Amniotic stem cell (primary cell): ENCODE data around the gene TCN2.
"Not testable (repeated sequence)": the region's sequence is repeated elsewhere in the genome, so short reads cannot be mapped to it uniquely, and the experiment has no call there.

ENCODE experiments used
- DNase-seq: peaks from one replicate; lab custom pipeline; 2025; lab: John Stamatoyannopoulos, UW

Gene TCN2

DNA sequence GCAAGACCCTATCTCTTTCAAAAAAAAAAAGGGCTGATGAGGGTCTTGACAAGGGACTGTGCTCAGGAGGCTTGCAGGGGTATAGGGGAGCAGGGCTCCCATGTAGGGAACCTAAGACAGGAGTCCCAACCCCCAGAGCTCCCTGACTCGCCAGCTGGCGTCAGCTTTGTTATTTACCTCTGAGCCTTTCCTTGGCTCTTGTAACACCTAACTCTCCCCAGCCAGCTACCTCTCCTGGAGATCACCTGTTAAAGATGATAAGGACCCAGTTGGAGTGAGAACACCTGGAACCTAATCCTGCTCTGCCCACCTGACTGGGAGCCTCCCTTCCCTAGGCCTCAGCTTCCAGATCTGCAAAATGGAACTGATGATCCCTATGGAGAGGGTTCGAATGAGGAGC lies 41.9 kb downstream of the TCN2 start:
- DNase-seq: no peak

DNA sequence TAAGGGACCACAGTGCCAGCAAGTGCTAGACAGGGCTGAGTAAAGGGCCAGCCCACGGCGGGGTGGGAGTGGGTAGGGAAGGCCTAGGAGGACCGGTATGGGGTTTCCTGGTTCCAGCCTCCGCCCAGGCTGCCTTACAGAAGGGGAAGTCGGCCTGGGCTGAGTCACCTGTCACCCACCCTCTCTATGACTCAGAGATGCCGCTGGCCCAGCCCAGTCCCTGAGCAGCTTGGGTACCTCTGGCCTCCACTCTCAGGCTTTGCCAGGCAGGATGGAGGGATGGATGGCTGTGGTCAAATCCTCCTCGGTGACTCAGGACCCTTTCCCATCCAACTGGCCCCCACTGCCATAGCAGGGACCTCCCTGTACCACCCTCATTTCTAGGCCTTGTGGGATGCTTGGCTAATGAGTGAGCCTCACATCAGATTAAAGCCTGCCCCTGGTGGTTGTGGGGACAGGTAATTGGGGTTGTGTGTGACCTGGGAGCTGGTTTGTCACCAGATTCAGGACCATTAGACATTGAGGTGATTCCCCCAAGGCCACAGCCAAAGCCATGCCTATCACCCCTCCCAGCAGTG lies 42.5 kb downstream of the TCN2 start:
- peak; percentile 70 for DNase-seq

DNA sequence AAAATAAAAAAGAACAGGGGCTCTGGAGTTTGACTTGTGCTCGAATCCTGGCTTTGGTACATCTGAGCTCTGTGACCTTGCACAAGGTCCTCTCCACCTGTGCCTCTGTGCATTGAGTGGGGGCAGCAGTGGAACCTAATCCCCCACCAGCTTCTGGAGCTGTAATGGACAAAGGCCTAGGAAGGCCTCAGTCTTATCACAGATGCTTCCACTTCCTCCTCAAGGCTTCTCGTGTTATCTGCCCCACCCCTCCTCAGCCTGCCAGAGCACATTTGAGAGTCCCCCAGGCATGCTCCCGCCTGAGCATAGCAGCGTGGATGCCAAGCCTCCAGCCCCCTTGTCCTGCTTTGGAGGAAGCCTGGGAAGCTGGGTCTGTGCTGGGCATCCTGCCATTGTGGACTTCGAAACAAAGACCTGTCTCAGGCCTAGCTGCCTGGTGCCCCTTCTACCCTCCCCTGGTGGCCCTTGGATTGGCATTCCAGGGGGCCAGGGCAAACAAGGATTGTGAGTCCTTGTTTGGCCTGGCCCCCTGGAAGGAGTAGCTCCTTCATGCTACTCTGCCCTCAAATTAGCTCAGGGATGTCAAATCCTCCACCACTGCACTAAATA lies 43.6 kb downstream of the TCN2 start:
- DNase-seq: no peak

DNA sequence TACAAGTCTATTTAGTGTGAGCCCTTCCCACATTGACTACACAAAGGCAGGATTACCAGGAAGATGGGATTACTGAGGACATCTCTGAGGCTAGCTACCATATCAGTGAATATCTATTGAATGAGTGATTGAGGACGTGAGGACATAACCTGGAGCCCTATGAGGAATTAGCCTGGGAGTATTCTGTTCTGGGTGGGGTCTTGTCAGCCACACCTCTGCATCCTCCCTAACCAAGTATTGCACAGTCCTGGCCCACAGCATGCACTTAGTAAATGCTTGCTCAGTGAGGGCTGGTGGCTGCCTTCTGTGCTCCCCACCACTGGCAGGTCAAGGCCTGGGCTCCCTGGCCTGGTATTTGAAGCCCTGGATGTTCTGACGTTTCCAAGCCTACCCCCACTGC lies 45.9 kb downstream of the TCN2 start:
- DNase-seq: no peak

DNA sequence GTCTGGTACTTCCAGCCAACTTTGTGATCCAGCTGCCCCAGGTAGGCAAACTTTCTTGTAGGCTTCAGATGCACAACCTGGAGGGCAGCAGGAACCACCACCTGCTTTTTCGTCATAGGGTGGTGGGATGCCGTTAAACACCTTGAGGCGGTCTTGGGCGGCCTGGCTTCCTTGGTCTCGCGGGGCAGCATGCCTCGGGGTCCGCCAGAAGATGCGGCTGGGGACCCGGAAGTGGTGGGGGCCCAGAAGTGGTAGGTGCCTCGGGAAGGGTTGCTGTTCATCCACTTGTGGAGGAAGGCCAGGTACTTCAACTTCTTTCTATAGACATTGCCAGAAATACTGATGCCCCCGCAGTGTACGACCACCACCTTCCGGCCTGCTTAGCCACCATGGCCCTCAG lies 47.4 kb downstream of the TCN2 start:
- no peak for DNase-seq

DNA sequence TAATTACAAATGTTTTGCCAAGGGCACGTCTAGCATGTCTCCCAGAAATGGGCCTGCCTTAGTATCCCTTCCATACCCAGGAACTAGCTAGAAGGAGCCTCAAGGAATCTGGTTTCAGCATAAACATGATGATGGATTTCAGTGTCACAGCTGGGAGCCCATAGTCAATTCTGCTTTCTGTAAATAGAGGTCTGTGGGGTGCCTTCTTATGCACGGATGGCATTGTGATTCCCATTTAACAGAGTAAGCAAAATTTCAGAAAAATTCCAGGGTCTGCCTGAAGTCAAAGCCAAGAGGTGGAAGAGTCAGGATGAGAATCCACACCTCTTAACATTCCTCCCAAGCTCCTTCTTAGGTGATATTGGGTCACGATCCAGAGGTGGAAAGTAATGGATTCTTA lies 48.6 kb downstream of the TCN2 start:
- no peak for DNase-seq

DNA sequence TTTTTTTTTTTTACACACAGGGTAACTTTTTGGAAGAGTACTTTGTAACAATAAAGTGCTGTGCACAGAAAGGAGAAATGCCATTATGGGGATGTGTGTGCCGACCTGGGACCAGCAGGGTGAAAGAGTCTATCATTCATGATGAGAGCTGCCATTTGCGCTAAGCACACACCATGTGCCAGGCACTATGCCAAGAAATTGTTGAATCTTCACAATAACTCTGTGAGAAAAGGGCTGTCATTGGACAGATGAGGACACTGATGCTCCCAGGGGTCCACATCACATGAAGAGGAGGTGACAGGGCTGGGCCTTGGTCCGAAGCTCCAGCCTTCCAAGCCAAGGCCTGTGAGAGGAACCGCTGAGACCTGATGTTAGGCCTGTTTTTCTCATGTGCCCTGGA lies 55.1 kb downstream of the TCN2 start:
- no peak for DNase-seq

DNA sequence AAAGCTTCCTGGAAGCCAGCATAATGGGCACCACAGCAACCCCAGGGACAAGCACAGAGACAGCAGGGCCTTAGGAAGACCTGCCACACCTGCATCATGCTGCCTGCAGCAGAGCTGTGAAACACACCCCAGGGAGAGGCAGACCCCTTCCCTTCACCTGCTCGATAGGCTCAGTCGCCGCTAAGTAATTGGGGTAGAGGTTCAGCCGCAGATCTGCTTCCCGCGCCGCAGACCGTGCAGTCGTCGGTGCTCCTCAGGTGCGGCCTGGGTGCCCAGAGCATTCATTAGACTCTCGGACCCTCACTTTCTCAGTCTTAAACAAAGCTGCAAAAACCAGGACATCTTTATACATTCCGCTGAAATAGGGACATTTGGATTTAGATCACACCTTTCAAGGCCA lies 57.8 kb downstream of the TCN2 start:
- DNase-seq: no peak

DNA sequence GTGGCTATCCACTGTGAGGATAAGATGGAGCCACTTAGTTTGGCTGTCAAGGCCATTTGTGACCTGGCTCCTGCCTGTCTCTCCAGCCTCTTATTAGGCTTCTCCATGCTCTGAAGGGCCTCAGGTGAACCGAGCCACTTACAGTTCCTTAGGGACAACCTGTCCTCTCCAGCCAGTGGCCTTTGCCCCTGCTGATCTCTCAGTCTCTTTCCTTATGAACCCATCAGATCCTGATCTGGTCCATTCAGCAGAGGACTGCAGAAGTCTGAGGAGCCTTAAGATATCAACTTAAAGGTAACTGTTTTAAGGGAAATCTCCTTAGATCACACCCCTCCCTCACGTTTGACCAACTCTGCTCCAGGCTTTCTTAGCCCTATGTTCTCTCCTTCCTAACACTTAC lies 58.3 kb downstream of the TCN2 start:
- DNase-seq: no peak

DNA sequence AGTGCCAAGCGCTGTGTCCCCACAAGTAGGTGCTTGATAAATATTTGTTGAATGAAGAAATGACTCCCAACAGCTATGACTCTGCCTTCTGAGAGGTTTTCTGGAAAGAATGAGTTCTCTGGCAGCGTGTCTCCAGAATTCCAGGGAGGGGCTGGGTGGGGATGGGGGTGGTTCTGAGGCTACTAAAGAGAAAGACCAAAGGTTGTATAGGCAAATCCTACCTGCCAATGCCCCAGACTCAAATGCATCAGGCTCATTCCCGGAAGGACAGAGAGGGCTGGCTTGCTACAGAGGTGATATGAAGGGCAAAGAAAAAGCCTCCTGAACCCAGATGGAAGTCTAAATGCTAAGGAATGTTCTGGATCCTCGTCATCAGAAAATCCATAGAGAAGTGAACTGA lies 58.8 kb downstream of the TCN2 start:
- no peak for DNase-seq

DNA sequence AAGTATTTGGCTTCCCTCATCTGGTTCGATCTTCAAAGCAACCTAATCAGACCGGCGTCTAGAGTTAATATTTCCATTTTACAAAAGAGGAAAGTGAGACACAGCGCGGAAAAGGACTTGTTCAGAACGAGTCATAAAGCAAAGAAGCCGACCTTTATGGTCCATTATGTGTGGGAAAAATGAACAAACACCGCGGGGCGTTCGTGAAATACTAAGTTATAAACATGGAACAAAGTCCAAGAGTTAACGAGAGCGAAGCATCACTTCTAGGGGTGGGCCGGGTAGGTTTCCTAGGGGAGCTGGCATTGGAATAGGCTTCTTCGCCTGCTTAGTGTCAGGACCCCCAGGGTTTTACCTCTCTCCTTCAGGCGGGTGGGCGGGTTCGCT lies 60.1 kb downstream of the TCN2 start:
- no peak for DNase-seq

DNA sequence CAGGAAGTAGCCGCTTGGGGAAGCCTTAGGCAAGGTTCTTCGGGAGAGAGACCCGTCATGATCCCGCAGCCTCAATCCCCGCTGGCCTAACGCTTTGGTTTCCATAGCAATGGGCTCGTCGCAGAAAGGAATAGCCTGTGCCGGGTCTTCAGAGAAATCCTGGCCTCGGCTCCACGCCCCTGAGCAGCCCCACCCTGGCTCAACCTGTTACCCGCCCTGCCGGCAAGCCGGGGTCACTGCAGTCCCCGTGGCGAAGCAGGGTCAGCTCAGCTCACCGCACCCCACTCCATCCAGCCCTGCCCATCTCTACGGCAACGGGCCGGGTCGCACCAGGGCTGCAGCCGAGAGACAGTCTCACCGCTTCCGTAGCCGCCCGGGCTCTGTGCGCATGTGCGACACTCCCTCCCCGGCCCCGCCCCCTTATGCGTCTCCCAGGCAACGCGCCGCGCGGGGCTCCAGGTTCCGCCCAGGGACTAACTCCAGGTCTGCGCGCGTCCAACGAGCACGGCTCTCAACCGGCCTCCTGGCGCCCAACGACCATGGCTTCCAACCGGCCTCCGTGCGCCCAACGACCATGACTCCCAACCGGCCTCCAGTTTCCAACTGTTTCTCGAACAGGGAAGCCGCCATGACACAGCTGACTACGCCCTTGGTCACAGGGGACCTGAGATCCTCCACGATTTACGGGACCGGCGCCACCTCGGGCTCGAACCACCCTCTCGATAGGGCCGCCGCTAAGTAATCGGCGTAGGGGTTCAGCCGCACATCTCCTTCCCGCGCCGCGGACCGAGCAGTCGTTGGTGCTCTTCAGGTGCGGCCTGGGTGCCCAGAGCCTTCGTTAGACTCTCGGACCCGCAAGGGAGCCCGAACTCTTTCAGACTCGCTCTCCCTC lies 60.8 kb downstream of the TCN2 start, which contains the start of gene DUSP18:
Gene DUSP18 (minus strand): TSS at position 382 of the 892 bp plus-strand sequence. CDS start 3,872 bp downstream, outside the sequence.
- peak; percentile 85 for DNase-seq

DNA sequence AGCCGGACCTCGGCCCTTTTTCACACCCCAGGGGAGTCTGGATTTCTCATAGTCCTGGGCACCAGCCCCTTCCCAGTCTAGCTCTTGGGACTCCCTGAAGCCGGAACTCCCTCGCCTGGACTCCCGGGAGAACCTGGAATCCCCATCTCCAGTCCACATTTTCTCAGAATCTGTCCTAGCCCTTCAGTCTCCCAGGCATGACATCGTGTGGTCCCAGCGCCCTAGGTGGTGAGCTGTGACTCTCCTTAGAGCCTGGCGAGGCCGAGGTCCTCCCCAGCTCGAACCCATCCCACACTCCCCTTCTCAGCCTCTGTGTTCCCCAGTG lies 61.4 kb downstream of the TCN2 start:
- no peak for DNase-seq

DNA sequence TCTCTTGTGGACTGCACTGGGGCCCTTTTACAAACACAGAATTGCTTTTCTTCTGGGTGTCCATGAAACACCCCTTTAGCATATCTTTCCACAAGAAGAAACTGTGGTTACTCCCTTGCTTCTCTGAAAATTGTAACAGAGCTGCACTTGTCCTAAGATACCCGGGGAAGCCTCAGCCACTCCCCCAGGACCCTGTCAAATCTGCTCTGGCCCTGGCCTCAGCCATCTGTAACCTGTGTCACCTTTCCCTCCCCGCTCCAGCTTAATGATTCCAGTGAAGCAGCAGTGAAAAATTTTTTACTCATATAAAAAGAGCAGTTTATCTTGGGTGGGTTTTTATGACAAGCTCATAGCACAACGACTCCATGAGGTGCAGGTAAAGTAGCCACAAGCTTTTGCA lies 64.1 kb downstream of the TCN2 start:
- DNase-seq: no peak

DNA sequence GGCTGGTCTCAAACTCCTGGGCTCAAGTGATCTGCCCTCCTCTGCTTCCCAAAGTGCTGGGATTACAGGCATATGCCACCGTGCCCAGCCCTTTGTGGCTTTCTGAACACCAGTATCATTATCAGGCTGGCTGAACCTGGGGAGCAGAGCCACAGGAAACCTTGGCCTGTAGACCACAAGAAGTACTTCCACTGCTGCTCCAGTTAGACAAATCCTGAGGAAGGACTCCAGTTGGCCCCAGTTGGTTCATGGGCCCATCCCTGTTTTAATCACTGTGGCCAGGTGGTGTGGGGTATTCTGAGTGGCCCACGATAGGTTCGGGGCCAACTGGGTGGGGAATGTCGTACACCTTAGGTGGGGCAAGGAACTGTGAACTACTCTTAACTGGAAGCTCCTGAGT lies 66.2 kb downstream of the TCN2 start:
- DNase-seq: no peak

DNA sequence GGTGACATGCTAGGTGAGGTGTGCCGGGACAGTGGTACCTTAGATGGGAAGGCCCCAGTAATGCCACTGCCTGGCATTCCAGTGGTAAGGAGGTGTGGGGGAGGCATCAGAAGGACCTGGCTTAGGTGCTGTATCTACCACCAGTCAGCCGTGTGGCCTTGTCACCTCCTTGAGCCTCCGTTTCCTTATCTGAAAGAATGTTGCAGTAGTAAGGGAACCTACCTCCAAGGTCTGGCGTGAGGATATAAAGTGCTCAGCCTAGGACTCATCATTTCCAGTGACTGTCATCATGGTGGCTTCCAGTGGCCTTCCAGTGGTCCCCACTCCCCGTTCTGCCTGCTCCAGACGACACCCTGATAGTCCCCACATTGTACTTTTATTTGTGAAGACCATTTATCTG lies 67.5 kb downstream of the TCN2 start:
- DNase-seq: no peak

DNA sequence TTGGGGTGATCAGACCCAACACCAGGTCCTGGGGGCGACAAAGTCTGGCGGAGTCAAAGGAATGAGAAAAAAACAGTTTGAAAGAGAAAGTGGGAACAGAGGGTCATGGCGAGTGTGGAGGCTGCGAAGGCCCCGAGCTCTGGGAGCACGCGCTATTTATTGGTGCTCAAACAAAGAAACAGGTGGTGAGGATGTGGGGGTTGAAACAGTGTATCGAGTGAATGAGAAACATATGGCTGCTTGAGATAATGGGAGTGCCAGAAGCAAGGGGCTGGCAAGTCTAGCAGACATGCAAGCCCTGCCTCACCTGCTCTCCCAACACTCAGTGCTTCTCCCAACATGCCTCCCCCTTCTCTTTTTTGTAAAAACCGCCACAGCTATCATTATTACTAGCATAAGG lies 68.5 kb downstream of the TCN2 start:
- no peak for DNase-seq

DNA sequence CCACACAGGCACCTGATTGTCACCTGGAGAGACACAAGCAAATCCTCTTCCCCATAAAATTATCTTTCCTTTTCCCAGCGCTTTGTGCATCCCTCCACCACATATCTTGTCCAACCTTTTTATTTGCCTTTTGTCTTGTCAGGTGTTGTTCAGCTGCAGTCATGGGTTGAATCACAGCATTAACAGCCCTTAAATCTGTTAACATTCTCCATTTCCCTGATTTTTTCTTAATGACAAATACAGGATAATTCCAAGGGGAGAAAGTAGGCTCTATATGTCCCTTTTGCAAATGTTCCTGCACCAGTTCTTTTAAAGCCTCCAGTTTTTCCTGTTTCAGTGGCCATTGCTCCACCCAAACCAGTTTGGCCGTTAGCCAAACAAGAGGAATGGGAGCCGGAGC lies 69.6 kb downstream of the TCN2 start:
- DNase-seq: not testable (repeated sequence)
